HG02840 (cell line): ENCODE results near the gene SNX22.

Experiments
- ATAC-seq: cut with Tn5 transposase; IDR thresholded peaks from one replicate; pipeline ENCODE4 v1.9.1; 2021; ENCODE audit warnings: mild to moderate bottlenecking, moderate library complexity, moderate number of reproducible peaks; ENCODE audit not compliant: unreplicated experiment, low FRiP score

Gene SNX22

DNA sequence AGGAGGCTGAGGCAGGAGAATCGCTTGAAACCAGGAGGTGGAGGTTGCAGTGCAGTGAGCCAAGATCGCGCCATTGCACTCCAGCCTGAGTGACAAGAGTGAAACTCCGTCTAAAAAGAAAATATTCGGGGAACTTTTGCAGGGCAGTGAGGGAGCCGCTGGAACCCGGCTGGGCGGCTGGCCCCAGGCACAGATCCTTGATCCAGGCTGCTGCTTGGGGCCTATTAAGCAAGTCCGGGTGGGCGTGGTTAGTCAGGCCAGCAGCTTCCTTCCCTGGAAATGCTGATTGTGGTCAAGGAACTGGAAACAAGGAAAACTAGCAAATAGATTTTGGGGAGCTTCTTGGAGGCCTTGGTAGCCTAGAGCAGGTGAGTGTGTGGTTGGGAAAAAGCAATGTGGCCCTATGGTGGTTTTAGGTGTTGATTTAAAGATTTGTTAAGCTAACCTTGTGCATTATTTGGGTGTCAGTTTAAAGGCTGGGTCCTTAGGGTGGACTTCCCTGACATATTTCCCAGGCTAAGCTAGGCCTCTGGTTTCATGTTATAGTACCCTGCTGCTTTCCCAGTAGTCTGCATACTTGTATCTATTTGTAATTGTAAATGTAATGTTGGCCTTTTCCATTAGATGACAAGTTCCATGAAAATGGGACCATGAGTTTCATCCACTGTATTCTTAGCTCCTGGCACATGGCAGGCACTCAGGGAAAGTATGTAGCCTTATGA is 17.7 kb upstream of the SNX22 start:
- no peak for ATAC-seq

GRCh38 chr15:64134345-64134829 is 17.1 kb upstream of the SNX22 start:
- no peak for ATAC-seq

- ATAC-seq = no peak
These were observed 15.2 kb upstream of the SNX22 start for GRCh38 chr15:64136347-64136746.

GRCh38 chr15:64137226-64137833 is 14.2 kb upstream of the SNX22 start:
- no peak for ATAC-seq

- ATAC-seq = no peak
These were observed 13.1 kb upstream of the SNX22 start for GRCh38 chr15:64138331-64138941.

- ATAC-seq = no peak
These were observed 9.6 kb upstream of the SNX22 start for GRCh38 chr15:64141798-64142512.

DNA sequence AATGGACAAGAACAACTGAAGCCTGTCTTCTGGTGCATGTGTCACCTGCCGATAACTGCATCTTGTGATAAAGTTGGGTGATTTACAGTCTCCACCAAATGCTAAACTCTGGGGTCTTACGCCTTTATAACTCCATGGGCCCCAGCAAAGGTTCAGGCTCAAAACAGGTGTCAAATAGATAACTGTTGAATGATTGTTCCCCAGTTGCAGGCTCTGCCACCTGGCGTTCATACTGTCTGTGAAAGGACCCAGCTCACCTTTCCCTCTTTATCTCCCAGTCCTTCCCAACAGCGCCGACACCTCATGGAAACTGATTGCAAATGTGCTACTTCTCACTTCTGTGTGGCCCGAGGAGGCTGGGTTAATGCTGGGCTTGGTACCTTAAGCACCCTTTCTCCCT is 8.3 kb upstream of the SNX22 start:
- no peak for ATAC-seq

- ATAC-seq = peak; percentile 6
These were observed 7.4 kb upstream of the SNX22 start for GRCh38 chr15:64144192-64144564.

GRCh38 chr15:64144565-64145281 is 6.8 kb upstream of the SNX22 start:
- ATAC-seq = peak; percentile 60

DNA sequence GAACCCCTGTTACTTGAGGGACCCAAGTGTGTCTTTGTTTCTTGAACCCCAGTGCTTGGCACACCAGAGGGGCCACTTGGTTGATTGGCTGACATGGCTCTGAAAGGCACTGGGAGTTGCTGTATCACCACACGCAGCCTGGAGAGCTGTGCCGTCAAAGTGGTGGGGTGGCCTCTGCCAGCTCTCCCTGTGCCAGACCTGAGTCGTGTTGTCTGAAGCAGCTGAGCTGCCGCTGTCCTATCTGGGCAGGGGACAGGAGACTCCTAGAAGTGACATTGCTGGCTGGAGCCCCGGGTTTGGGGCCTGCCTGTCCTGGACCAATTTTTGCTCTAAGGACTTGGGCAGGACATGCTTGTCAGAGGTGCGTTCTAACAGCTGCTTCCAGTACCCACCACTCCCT is 5.5 kb upstream of the SNX22 start:
- ATAC-seq = no peak

DNA sequence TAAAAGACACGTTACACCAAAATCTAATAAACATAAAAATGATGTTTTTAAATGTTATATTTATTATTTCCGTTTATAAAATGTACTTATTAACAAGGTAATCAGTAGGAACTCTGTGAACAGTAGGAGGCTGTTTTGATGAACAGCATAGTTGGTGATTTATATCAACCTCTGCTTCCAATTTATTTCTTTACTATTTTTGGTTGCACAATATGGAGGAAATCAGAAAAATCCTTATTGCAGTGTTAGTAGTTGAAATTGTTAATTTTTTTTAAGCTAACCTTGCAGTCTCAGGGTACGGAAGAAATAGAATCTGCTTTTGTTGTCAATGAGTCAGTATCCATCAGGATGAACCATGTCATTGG is 5.0 kb upstream of the SNX22 start:
- no peak for ATAC-seq

- no peak for ATAC-seq
These were observed 4.4 kb upstream of the SNX22 start for GRCh38 chr15:64146885-64147681.

GRCh38 chr15:64148168-64148567 is 3.4 kb upstream of the SNX22 start:
- ATAC-seq = no peak

DNA sequence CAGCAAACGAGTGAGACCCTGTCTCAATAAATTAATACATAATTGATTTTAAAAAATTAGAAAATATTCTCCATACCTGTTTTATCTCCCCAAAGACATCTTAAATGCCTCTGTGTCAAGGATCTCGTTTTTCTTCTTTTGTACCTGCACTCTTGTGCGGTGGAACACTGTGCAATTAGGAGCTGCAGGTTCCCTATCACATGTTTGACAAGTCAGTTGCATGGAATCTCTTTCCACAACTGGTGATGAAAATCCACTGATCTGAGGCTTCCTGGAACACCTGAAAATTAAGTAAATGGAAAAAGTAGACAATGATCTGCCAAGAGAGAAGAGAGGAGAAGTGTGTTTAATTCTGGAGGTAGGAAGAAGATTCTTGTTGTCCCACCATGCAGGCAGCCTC is 3.0 kb upstream of the SNX22 start:
- no peak for ATAC-seq

GRCh38 chr15:64149424-64149823 is 2.1 kb upstream of the SNX22 start:
- ATAC-seq = no peak

DNA sequence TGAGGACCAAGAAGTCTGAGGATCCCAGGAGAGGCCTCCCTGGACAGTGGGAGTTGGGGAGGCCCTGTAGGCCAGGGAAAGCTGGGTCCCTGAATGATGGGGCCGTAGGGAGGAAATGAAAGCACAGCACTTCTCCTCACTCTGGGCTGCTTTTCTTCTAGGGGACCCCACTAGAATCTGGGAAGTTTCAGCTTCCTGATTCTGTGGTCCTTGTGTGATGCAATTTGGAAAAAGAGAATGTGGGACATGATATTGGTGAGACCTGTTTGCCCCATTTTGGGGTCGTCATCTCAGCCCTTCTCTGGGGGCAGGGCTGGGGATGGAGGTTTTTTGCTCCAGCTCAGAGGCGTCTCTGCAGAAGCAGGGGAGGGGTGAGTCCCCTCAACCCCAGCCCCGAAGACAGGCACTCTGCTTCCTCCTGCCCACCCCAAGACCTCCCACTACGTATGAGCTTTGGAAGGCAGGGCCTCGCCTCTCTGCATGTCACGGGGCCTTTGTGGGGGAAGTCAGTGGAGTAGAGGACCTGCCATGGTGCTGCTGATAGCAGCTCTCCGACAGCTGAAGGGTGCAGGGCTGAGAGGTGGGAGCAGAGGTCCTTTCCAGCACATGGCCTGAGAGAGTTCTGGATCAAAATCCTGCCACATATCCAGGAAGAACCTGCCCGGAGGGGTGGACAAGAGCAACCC is 1.5 kb upstream of the SNX22 start:
- ATAC-seq = no peak

DNA sequence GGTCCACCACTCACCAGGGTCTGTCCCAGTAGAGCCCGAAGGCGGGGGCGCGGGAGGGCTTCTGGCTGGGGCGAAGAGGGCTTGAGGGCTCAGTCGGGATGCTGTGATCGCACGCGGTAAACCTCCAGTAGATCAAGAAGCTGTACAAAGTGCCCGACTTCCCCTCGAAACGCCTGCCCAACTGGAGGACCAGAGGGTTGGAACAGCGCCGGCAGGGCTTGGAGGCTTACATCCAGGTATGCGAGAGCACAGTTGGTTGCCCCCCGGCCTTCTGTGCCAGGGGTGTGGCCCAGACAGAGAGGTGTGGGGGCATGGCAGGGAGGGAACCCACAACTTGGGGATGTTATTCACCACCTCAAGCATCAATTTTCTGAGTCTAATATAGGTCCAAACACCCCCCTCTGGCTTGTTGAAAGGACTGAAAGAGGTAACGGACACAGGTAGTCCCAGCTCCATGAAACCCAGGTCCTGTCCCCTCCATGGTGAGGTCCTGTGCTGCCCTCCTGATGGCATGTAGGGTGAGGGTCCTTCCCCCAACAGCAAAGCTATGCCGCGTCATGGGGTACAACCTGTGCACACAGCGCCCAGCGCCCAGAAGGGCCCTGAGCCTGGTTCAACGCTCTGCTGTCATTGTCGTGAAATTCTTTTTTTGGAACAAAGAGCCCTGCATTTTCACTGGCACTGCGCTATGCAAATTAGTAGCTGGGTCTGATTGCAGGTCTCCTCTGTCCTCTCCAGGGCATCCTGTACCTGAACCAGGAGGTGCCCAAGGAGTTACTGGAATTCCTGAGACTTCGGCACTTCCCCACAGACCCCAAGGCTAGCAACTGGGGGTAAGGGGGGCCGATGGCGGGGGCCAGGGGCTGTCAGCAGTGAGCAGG is 1.2 kb downstream of the SNX22 start:
- peak; percentile 5 for ATAC-seq
